ENCODE results near the gene CEP128. TPM values are rescaled to one million over a fixed set of nuclear protein-coding genes. Genes with fewer than 3 reads are reported as not detected.

The CEP128 gene
- total RNA-seq, 1 experiment from 2014 or later, result 12.0 TPM

- no peak for TF ChIP-seq CTCF (IDR thresholded peaks at IDR 0.05)
- no peak for TF ChIP-seq ZNF219 (CRISPR knock-in tag; IDR thresholded peaks at IDR 0.05; ENCODE audit: borderline replicate concordance)
- no peak for TF ChIP-seq FOXP1 (CRISPR knock-in tag; IDR thresholded peaks at IDR 0.05; ENCODE audit: borderline replicate concordance)
- TF ChIP-seq, protein P1, sequence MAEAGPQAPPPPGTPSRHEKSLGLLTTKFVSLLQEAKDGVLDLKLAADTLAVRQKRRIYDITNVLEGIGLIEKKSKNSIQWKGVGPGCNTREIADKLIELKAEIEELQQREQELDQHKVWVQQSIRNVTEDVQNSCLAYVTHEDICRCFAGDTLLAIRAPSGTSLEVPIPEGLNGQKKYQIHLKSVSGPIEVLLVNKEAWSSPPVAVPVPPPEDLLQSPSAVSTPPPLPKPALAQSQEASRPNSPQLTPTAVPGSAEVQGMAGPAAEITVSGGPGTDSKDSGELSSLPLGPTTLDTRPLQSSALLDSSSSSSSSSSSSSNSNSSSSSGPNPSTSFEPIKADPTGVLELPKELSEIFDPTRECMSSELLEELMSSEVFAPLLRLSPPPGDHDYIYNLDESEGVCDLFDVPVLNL (CRISPR knock-in tag; IDR thresholded peaks at IDR 0.05; ENCODE audit: borderline replicate concordance, low read depth), result no peak
- TF ChIP-seq, protein P2, sequence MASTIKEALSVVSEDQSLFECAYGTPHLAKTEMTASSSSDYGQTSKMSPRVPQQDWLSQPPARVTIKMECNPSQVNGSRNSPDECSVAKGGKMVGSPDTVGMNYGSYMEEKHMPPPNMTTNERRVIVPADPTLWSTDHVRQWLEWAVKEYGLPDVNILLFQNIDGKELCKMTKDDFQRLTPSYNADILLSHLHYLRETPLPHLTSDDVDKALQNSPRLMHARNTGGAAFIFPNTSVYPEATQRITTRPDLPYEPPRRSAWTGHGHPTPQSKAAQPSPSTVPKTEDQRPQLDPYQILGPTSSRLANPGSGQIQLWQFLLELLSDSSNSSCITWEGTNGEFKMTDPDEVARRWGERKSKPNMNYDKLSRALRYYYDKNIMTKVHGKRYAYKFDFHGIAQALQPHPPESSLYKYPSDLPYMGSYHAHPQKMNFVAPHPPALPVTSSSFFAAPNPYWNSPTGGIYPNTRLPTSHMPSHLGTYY (CRISPR knock-in tag; IDR thresholded peaks at IDR 0.05), result no peak
- TF ChIP-seq, protein P3, sequence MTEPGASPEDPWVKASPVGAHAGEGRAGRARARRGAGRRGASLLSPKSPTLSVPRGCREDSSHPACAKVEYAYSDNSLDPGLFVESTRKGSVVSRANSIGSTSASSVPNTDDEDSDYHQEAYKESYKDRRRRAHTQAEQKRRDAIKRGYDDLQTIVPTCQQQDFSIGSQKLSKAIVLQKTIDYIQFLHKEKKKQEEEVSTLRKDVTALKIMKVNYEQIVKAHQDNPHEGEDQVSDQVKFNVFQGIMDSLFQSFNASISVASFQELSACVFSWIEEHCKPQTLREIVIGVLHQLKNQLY (CRISPR knock-in tag; IDR thresholded peaks at IDR 0.05), result no peak
These were observed 35.7 kb upstream of the CEP128 start (continued) for GRCh38 chr14:80977221-80977620.

DNA sequence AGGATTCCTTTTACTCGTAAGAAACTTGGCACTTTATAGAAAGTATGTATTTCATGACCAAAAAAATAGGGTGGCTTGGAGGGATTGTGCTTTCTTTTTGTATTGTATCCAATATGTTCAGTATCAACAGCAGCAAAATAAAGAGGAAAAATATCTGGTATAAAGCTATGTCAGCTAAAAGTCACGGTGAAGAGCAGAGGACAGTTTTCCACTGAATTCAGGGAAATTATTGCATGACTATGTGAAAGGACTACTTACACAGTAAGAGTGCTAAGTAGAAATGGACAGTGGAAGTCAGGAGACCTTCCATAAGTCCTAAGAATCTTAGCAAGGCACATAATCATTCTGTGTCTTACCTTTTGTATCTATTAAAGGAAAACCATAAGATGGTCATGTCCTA is 33.1 kb upstream of the CEP128 start:
- ATAC-seq (no peak), DNase-seq (ENCODE audit: low spot score) (no peak)
- H3K27me3 Mint-ChIP-seq (ENCODE audit: low read depth), result no peaks in the 10 kb centered on the region
- ChIA-PET POLR2A (no interaction called here), CTCF (no interaction called here)
- TF ChIP-seq SP1 (CRISPR knock-in tag; conservative IDR thresholded peaks at IDR 0.05), result no peak
- no peak for TF ChIP-seq SOX15 (CRISPR knock-in tag; IDR thresholded peaks at IDR 0.05)
- TF ChIP-seq, protein P3 (CRISPR knock-in tag; IDR thresholded peaks at IDR 0.05), result no peak
- TF ChIP-seq ZNF121 (CRISPR knock-in tag; IDR thresholded peaks at IDR 0.05), result no peak
- TF ChIP-seq ZNF317 (CRISPR knock-in tag; IDR thresholded peaks at IDR 0.05; ENCODE audit: borderline replicate concordance, low read depth), result no peak
- no peak for TF ChIP-seq NR3C1 (CRISPR knock-in tag; conservative IDR thresholded peaks at IDR 0.05; ENCODE audit: low read depth)
- TF ChIP-seq AFF4 (CRISPR knock-in tag; IDR thresholded peaks at IDR 0.05; ENCODE audit: borderline replicate concordance), result no peak
- TF ChIP-seq, protein P4, sequence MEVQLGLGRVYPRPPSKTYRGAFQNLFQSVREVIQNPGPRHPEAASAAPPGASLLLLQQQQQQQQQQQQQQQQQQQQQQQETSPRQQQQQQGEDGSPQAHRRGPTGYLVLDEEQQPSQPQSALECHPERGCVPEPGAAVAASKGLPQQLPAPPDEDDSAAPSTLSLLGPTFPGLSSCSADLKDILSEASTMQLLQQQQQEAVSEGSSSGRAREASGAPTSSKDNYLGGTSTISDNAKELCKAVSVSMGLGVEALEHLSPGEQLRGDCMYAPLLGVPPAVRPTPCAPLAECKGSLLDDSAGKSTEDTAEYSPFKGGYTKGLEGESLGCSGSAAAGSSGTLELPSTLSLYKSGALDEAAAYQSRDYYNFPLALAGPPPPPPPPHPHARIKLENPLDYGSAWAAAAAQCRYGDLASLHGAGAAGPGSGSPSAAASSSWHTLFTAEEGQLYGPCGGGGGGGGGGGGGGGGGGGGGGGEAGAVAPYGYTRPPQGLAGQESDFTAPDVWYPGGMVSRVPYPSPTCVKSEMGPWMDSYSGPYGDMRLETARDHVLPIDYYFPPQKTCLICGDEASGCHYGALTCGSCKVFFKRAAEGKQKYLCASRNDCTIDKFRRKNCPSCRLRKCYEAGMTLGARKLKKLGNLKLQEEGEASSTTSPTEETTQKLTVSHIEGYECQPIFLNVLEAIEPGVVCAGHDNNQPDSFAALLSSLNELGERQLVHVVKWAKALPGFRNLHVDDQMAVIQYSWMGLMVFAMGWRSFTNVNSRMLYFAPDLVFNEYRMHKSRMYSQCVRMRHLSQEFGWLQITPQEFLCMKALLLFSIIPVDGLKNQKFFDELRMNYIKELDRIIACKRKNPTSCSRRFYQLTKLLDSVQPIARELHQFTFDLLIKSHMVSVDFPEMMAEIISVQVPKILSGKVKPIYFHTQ (CRISPR knock-in tag; IDR thresholded peaks at IDR 0.05), result no peak
- no peak for TF ChIP-seq CREM (CRISPR knock-in tag; IDR thresholded peaks at IDR 0.05)
- no peak for TF ChIP-seq ZNF219 (CRISPR knock-in tag; IDR thresholded peaks at IDR 0.05; ENCODE audit: borderline replicate concordance)
- TF ChIP-seq CTCF (IDR thresholded peaks at IDR 0.05), result no peak
- no peak overlapping the region for H3K4me3 Mint-ChIP-seq
- H3K4me1 Mint-ChIP-seq, result no peaks in the 10 kb centered on the region
- H3K36me3 Mint-ChIP-seq, result no peaks in the 10 kb centered on the region
- no peaks in the 10 kb centered on the region for H3K9me3 Mint-ChIP-seq
- no peak overlapping the region for H3K27ac Mint-ChIP-seq

Measured in WTC11 (cell line).